WERI-Rb-1 (cell line): ENCODE measurements around the gene GGA2.

Source experiments
- DNase-seq: peaks from one replicate; pipeline ENCODE4 v3.0.0-alpha.2; 2020
- H3K27ac ChIP-seq: fragments of 250-450 bp; sonication (Bioruptor Pico); 2 replicates; pipeline ENCODE4 v1.5.1; 2020; ENCODE audit warnings: mild to moderate bottlenecking, moderate library complexity
- H3K27me3 ChIP-seq: fragments of 250-450 bp; sonication (Bioruptor Pico); 2 replicates; pipeline ENCODE4 v1.5.1; 2021; ENCODE audit warnings: mild to moderate bottlenecking, low read depth, moderate library complexity; ENCODE audit not compliant: insufficient read depth, severe bottlenecking
- H3K36me3 ChIP-seq: fragments of 250-450 bp; sonication (Bioruptor Pico); 2 replicates; pipeline ENCODE4 v1.5.1; 2020; ENCODE audit warnings: mild to moderate bottlenecking, moderate library complexity
- H3K4me3 ChIP-seq: 2 replicates; pipeline ENCODE4 v1.5.1; 2011; ENCODE audit warnings: low read depth, mild to moderate bottlenecking, control low read depth, low read length
- H3K9me3 ChIP-seq: fragments of 250-450 bp; sonication (Bioruptor Pico); 2 replicates; pipeline ENCODE4 v1.5.1; 2021; ENCODE audit warnings: mild to moderate bottlenecking, moderate library complexity; ENCODE audit not compliant: severe bottlenecking
- CTCF ChIP-seq: IDR thresholded peaks from 2 replicates; pipeline ENCODE4 v1.5.1; 2011; ENCODE audit warnings: low read depth, mild to moderate bottlenecking, control low read depth, inconsistent platforms, low read length

The GGA2 gene

GRCh38 chr16:23521037-23521743 lies 10.9 kb upstream of the GGA2 start:
- no peak for TF ChIP-seq CTCF
- Histone ChIP-seq H3K9me3 (no peaks in the 10 kb centered on the region), H3K4me3 (no peak overlapping the region), H3K36me3 (peaks cover 34% of the 10 kb centered on the region), H3K27me3 (no peaks in the 10 kb centered on the region), H3K27ac (no peak overlapping the region)
- DNase-seq, result no peak

- peaks cover 32% of the 10 kb centered on the region for H3K36me3 ChIP-seq
- DNase-seq, result no peak
- no peaks in the 10 kb centered on the region for H3K27me3 ChIP-seq
- H3K27ac ChIP-seq, result no peak overlapping the region
- no peaks in the 10 kb centered on the region for H3K9me3 ChIP-seq
- no peak overlapping the region for H3K4me3 ChIP-seq
- TF ChIP-seq CTCF, result no peak
Observed at GRCh38 chr16:23520500-23520899, 10.2 kb upstream of the GGA2 start.

- no peak for DNase-seq
- H3K27me3 ChIP-seq, result no peaks in the 10 kb centered on the region
- H3K9me3 ChIP-seq, result no peaks in the 10 kb centered on the region
- H3K27ac ChIP-seq, result no peak overlapping the region
- no peak overlapping the region for H3K4me3 ChIP-seq
- peaks cover 24% of the 10 kb centered on the region for H3K36me3 ChIP-seq
- no peak for TF ChIP-seq CTCF
Observed at GRCh38 chr16:23519282-23519681, 9.0 kb upstream of the GGA2 start.

- H3K4me3 ChIP-seq, result no peak overlapping the region
- no peak for TF ChIP-seq CTCF
- H3K27ac ChIP-seq, result no peak overlapping the region
- DNase-seq, result no peak
- peaks cover 16% of the 10 kb centered on the region for H3K36me3 ChIP-seq
- H3K27me3 ChIP-seq, result no peaks in the 10 kb centered on the region
- no peaks in the 10 kb centered on the region for H3K9me3 ChIP-seq
Observed at GRCh38 chr16:23518435-23518891, 8.2 kb upstream of the GGA2 start.

GRCh38 chr16:23516366-23517137 lies 6.3 kb upstream of the GGA2 start:
- peaks cover 6% of the 10 kb centered on the region for H3K36me3 ChIP-seq
- H3K4me3 ChIP-seq, result no peak overlapping the region
- no peak for TF ChIP-seq CTCF
- no peak for DNase-seq
- no peaks in the 10 kb centered on the region for H3K9me3 ChIP-seq
- H3K27ac ChIP-seq, result no peak overlapping the region
- H3K27me3 ChIP-seq, result no peaks in the 10 kb centered on the region
